Cerebellar nuclear complex (tissue), 1 donor: Measurements from ENCODE around the gene TEPSIN.

Experiments used
- DNase-seq, 2 experiments: peaks; one replicate each; lab custom pipeline; 2025; lab: John Stamatoyannopoulos, UW

TEPSIN gene

DNA sequence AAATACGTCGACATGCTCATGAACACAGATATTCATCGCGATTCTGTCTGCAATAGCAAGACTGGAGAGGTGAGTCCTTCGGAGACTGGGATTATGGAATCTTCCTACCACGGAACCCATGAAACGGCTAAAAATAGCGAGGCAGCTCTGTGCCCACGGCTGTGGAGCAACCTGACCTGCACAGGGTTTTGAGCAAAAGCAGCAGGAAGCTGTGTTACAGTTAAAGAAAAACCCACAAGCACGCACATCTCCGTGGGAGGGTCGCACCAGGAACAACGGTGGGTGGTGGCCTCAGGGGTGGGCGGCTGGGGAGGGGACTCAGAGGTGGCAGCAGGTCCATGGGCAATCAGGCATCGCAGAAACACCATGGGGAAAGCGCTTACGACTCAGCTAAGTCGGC lies 31.4 kb upstream of the TEPSIN start:
- no peak for DNase-seq

- no peak for DNase-seq
Measured at GRCh38 chr17:81267390-81268067, 28.7 kb upstream of the TEPSIN start.

DNA sequence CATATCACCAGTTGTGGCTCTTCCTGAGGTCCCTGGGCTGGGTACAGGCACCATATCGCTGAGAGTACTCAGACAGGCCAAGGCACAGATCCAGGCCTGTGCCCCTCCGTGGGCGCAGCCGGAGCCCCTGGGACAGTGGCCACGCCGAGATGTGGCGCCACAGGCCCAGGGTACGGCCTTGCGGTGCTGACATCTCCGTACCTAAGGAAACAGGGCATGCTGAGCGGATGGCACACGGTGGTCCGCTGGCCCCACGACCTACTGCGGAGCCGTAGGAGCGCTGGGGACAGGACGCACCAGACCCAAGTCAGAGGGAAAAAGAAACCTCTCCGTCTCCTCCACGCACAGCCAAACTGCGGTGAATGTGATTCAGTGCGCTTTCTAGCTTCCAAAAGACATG lies 26.7 kb upstream of the TEPSIN start:
- no peak for DNase-seq

- no peak for DNase-seq
Measured at GRCh38 chr17:81264640-81265039, 25.8 kb upstream of the TEPSIN start.

DNA sequence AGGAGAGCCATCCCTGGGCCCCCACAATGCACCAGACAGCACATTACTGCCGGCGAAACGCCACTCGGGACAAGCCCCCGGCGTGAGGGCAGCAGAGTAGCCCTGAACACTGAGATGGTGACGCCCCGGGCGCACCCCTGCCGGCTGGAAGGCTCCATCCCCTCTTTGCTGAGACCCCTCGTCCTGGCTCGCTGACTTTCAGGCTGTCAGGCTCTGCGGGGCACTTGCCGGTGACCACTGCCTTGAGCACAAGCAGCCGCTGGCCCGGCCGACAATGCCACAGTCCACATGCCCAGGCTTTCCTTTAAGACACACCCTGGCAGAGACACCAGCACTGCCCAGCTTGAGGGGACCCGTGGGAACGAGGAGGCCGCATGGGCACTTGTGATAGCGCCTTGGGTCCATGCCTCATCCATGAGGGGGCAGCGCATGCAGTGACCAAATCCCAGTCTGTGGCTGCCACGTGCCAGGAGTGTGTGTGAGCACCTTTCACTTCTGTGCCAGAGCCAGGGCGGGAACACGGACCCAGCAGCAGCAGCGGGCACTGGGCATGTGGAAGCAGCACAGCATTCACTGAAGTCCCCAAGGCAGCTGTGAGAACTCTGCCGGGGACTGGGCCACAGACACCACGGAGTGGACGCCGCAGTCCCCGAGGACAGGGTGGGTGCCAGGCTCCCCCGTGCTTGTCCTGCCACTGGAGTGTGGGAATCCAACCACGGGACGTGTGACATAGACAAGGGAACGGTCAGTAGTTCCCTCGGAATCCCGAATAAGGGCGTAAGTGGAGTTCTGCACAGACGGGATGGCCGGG lies 24.7 kb upstream of the TEPSIN start:
- DNase-seq, result no peak

- no peak for DNase-seq
Measured at GRCh38 chr17:81261582-81262336, 22.9 kb upstream of the TEPSIN start.

GRCh38 chr17:81261096-81261495 lies 22.2 kb upstream of the TEPSIN start:
- DNase-seq, result no peak

- no peak for DNase-seq
Measured at GRCh38 chr17:81260641-81261040, 21.8 kb upstream of the TEPSIN start.

- DNase-seq, result no peak
Measured at GRCh38 chr17:81260171-81260570, 21.3 kb upstream of the TEPSIN start.

DNA sequence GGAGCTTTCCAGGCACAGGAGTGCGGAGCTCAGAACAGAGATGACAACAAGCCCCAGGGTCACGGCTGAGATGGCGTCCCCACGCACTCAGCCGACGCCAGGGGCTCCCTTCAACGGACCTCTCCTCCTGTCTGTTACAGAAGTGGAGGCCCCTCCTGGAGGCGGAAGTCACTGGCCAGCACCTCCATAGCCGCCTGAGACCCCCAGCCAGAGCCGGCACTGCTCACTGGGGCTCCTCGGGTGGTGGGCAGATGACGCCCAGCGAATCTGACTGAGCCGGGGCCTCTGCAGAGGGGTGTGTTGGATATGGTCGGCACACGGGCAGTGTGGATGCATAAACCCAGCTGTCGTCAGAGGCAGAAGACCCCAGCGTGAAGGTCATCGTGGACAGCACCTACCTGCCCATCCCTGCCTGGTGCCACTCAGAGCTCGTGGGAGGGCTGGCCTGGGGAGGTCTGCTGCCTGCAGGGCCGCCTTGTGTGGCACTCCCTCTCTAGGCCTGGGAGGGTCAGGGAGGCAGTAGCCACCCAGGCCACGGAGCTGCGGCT lies 20.3 kb upstream of the TEPSIN start:
- no peak for DNase-seq

- DNase-seq, result no peak
Measured at GRCh38 chr17:81258292-81258691, 19.4 kb upstream of the TEPSIN start.

GRCh38 chr17:81257533-81257932 lies 18.7 kb upstream of the TEPSIN start:
- DNase-seq, result no peak

- no peak for DNase-seq
Measured at GRCh38 chr17:81256616-81257015, 17.8 kb upstream of the TEPSIN start.

GRCh38 chr17:81254955-81255717 lies 16.3 kb upstream of the TEPSIN start:
- DNase-seq, result no peak

- DNase-seq, result no peak
Measured at GRCh38 chr17:81253358-81254131, 14.7 kb upstream of the TEPSIN start.

DNA sequence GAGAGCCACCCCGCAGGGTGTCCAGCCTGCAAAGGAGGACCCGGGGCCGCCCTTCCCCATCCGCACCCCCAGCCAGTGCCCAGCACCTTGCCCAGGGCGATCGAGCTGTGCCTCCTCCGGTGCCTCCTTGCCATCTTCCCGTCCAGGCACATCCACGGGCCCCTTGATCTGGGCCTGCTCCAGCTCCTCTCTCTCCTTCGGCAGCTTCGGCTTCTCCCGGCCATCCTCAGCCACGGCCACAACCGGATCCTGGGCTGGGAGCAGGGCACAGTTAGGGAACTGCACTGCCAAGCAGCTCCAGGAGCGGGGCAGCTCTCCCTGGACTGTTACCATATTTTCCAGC lies 14.1 kb upstream of the TEPSIN start:
- DNase-seq, result no peak

GRCh38 chr17:81252326-81252986 lies 13.6 kb upstream of the TEPSIN start:
- DNase-seq, result no peak

GRCh38 chr17:81251709-81252301 lies 12.9 kb upstream of the TEPSIN start:
- DNase-seq, result no peak

DNA sequence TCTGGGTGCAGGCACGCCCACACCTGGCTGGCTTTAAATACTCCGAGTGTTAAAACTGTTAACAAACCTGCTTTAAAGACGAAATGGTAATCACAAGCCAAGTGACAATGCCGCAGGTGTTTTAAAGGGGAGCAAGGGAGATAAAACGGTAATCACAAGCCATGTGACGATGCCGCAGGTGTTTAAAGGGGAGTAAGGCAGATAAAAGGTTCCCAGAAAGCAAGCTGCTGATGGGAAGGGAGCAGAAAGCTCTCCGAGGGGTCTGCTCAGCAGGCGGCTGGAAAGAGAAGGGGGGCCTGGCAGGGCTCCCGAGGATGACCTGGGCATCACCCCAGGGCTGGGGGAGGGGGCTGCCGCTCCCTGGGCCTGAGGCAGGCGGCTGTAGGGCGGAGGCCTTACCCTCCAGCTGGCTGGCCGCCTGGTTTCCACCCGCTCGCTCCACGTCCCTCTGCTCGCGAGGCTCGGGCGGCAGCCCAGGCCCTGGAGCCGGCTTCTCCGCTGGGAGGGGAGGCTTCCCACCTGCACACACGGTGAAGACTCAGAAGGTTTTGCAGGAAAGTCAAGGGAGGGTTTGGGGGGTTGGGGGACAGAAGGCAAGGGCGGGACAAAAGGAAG lies 12.3 kb upstream of the TEPSIN start:
- DNase-seq, result no peak
